Measurements from ENCODE around the gene MIF.

Gene MIF

GRCh38 chr22:23883658-23884057 is 10.5 kb upstream of the MIF start:
- intact Hi-C loops (cut with DNase I; ENCODE audit: low total_unique reads), result no loop called here
- DNase-seq, result no peak
- peaks cover 0 to 12% (median 6%) of the 10 kb centered on the region in 4 donors for H3K4me1 ChIP-seq
- H3K27ac ChIP-seq, result no peak overlapping the region
- H3K36me3 ChIP-seq, result peaks cover 0 to 38% (median 8%) of the 10 kb centered on the region in 3 donors
- H3K9me3 ChIP-seq, result no peaks in the 10 kb centered on the region
- H3K4me3 ChIP-seq, result no peak overlapping the region
- H3K27me3 ChIP-seq, result no peaks in the 10 kb centered on the region
- no peak for TF ChIP-seq CTCF (IDR thresholded peaks at IDR 0.05)

DNA sequence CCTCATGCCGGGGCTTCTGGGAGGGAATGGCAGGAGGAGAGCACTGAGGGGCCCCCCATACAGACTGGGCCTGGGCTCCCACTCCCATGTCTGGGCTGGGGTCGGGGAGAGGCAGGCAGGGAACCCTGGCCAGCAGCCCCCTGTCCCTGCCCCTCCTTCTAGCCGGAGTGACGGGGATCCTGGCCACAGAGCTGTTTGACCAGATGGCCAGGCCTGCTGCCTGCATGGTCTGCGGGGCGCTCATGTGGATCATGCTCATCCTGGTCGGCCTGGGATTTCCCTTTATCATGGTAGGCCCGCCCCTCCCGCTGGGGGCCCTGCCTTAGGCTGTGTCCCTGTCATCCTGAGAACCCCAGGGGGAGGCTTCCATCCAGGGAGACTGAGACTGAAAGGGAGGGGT is 10.0 kb upstream of the MIF start:
- DNase-seq, result no peak

DNA sequence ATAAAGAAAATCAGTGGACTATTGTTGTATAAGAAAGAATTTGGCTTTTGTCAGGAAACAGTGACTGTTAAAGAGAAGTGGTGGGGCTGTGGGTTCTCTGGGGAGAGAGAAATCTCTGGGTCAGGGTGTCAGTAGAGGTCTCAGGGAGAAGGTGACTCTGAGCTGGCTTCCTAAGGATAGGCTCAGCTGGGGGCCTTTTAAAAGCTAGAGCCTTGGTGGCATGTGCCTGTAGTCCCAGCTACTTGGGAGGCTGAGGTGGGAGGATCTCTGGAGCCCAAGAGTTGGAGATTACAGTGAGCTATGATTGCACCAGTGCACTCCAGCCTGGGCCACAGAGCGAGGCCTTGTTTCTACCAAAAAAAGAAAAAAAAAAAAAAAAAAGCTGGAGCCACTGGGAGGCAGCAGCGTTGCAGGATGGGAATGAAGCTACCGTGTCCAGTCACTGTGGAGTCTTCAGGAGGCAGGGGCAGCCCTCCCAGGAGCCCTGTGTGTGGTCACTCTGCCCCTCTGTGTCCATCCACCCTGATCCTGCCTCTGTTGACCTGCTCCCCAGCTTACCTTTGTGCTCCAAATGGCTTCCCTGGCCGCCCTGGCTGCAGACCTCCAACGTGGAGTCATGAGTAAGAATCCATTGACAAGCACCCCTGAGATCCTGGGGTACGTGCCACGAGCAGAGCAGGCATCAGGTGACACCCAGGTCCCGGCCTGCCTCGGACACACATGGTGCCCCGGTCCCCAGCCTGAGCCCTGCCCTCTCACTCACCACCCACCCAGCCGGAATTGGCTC is 5.4 kb upstream of the MIF start:
- peak overlapping the region; percentile 72 to 80 for H3K27ac ChIP-seq
- no peak overlapping the region for H3K4me3 ChIP-seq
- peaks cover 0 to 24% (median 11%) of the 10 kb centered on the region in 4 donors for H3K4me1 ChIP-seq
- peaks cover 0 to 10% (median 0%) of the 10 kb centered on the region in 3 donors for H3K36me3 ChIP-seq
- H3K9me3 ChIP-seq, result no peaks in the 10 kb centered on the region
- no peak for TF ChIP-seq CTCF (IDR thresholded peaks at IDR 0.05)
- intact Hi-C loops (cut with DNase I; ENCODE audit: low total_unique reads), result no loop called here
- DNase-seq, result no peak
- no peaks in the 10 kb centered on the region for H3K27me3 ChIP-seq

More for the DNA sequence above, 10.0 kb upstream of the MIF start:
- Histone ChIP-seq H3K27ac (no peak overlapping the region), H3K36me3 (peaks cover 0 to 35% (median 8%) of the 10 kb centered on the region in 3 donors), H3K27me3 (no peaks in the 10 kb centered on the region), H3K9me3 (no peaks in the 10 kb centered on the region), H3K4me1 (peaks cover 0 to 14% (median 7%) of the 10 kb centered on the region in 4 donors), H3K4me3 (no peak overlapping the region)
- intact Hi-C loops (cut with DNase I; ENCODE audit: low total_unique reads), result no loop called here
- TF ChIP-seq CTCF (IDR thresholded peaks at IDR 0.05), result no peak

- Histone ChIP-seq H3K36me3 (peaks cover 0 to 2% (median 0%) of the 10 kb centered on the region in 3 donors), H3K9me3 (no peaks in the 10 kb centered on the region), H3K4me3 (no peak overlapping the region), H3K4me1 (peaks cover 0 to 25% (median 13%) of the 10 kb centered on the region in 4 donors), H3K27ac (peak overlapping the region in 1 of 2 donors; percentile 80), H3K27me3 (no peaks in the 10 kb centered on the region)
- DNase-seq, result no peak
- intact Hi-C loops (cut with DNase I; ENCODE audit: low total_unique reads), result no loop called here
- no peak for TF ChIP-seq CTCF (IDR thresholded peaks at IDR 0.05)
Observed at GRCh38 chr22:23889620-23890019, 4.6 kb upstream of the MIF start.

DNA sequence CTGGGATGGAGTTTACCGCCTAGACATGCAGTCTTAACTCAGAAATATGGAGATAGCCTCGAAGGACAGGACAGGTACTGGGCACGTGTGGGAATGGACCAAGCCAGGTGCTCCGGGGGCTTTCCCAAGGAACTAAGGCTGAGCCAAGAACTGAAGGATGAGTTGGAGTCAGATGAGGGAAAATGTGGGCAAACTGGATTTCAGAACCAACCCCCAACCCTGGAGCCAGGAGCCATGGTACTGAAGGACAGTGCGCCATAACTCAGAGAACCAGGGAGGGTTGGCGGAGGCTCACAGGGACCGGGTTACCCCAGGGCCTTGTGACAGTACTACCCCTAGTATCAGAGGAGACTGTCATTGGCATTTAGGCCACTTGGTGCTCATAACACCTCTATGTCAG is 2.5 kb upstream of the MIF start:
- Histone ChIP-seq H3K36me3 (peaks cover 0 to 9% (median 3%) of the 10 kb centered on the region in 3 donors), H3K4me3 (no peak overlapping the region), H3K9me3 (no peaks in the 10 kb centered on the region), H3K4me1 (peaks cover 0 to 42% (median 27%) of the 10 kb centered on the region in 4 donors), H3K27ac (no peak overlapping the region), H3K27me3 (no peaks in the 10 kb centered on the region)
- no peak for TF ChIP-seq CTCF (IDR thresholded peaks at IDR 0.05)
- DNase-seq, result no peak
- intact Hi-C loops (cut with DNase I; ENCODE audit: low total_unique reads), result no loop called here
